OCI-LY1 (cell line): ENCODE measurements around the gene BHLHA9.

Experiments used
- H2AFZ ChIP-seq: fragments of 200-600 bp; sonication (generic), shearing (Covaris generic); 2 replicates; pipeline ENCODE4 v1.6.0; 2014; ENCODE audit warnings: antibody characterized with exemption, mild to moderate bottlenecking, low read length
- H3F3A ChIP-seq: fragments of 200-600 bp; sonication (generic), shearing (Covaris generic); 2 replicates; pipeline ENCODE4 v1.6.0; 2014; ENCODE audit warnings: mild to moderate bottlenecking, antibody characterized with exemption, low read length, moderate library complexity; ENCODE audit not compliant: insufficient read depth
- H3K27ac ChIP-seq: fragments of 200-600 bp; sonication (generic); 2 replicates; pipeline ENCODE4 v1.5.1; 2014; ENCODE audit warnings: low read length, mixed run types, mild to moderate bottlenecking, low read depth; ENCODE audit not compliant: poor library complexity, severe bottlenecking
- H3K27me3 ChIP-seq: fragments of 200-600 bp; sonication (generic); 2 replicates; pipeline ENCODE4 v1.6.0; 2014; ENCODE audit warnings: antibody characterized with exemption, mild to moderate bottlenecking, low read length, moderate library complexity; ENCODE audit not compliant: insufficient read depth
- H3K36me3 ChIP-seq: fragments of 200-600 bp; sonication (generic); 2 replicates; pipeline ENCODE4 v1.6.1; 2014; ENCODE audit warnings: mild to moderate bottlenecking, antibody characterized with exemption, low read length, moderate library complexity, mixed read lengths; ENCODE audit not compliant: insufficient read depth
- H3K4me1 ChIP-seq: fragments of 200-600 bp; sonication (generic); 2 replicates; pipeline ENCODE4 v1.5.1; 2014; ENCODE audit warnings: mild to moderate bottlenecking, low read length, moderate library complexity; ENCODE audit not compliant: insufficient read depth, severe bottlenecking
- H3K4me2 ChIP-seq: fragments of 200-600 bp; sonication (generic), shearing (Covaris generic); 2 replicates; pipeline ENCODE4 v1.6.1; 2014; ENCODE audit warnings: low read length
- H3K4me3 ChIP-seq: fragments of 200-600 bp; sonication (generic); 2 replicates; pipeline ENCODE4 v1.5.1; 2014; ENCODE audit warnings: low read length, low read depth, mild to moderate bottlenecking, mixed read lengths; ENCODE audit not compliant: poor library complexity, severe bottlenecking
- H3K79me2 ChIP-seq: fragments of 200-600 bp; shearing (Covaris generic); 2 replicates; pipeline ENCODE4 v1.6.1; 2016; ENCODE audit warnings: mixed run types, low read length, mixed read lengths; ENCODE audit not compliant: insufficient read depth
- H3K9ac ChIP-seq: fragments of 200-600 bp; sonication (generic), shearing (Covaris generic); 2 replicates; pipeline ENCODE4 v1.6.1; 2014; ENCODE audit warnings: mild to moderate bottlenecking, low read length, mixed read lengths
- H3K9me2 ChIP-seq: fragments of 200-600 bp; sonication (generic), shearing (Covaris generic); 2 replicates; pipeline ENCODE4 v1.6.1; 2014; ENCODE audit warnings: low read depth, mild to moderate bottlenecking, low read length, mixed read lengths
- H3K9me3 ChIP-seq: fragments of 200-600 bp; shearing (Covaris generic); 2 replicates; pipeline ENCODE4 v1.6.1; 2014; ENCODE audit warnings: low read length, mixed read lengths
- H4K20me1 ChIP-seq: fragments of 200-600 bp; sonication (generic), shearing (Covaris generic); 2 replicates; pipeline ENCODE4 v1.6.0; 2016; ENCODE audit warnings: mild to moderate bottlenecking, low read length; ENCODE audit not compliant: insufficient read depth
- EZH2 ChIP-seq: fragments of 200-600 bp; sonication (generic), shearing (Covaris generic); IDR thresholded peaks from 2 replicates; pipeline ENCODE4 v1.8.0; 2017; ENCODE audit warnings: borderline replicate concordance, mixed run types, mild to moderate bottlenecking, antibody characterized with exemption, low read length, moderate library complexity, mixed read lengths
- TF ChIP-seq, protein P1 (sequence below): fragments of 200-600 bp; sonication (generic), shearing (Covaris generic); IDR thresholded peaks from 2 replicates; pipeline ENCODE4 v1.5.1; 2017; ENCODE audit warnings: mild to moderate bottlenecking, antibody characterized with exemption, low read length, moderate library complexity, mixed read lengths

BHLHA9 gene

GRCh38 chr17:1280652-1281051, 10.4 kb downstream of the BHLHA9 start:
- H2AFZ ChIP-seq = no peak overlapping the region

DNA sequence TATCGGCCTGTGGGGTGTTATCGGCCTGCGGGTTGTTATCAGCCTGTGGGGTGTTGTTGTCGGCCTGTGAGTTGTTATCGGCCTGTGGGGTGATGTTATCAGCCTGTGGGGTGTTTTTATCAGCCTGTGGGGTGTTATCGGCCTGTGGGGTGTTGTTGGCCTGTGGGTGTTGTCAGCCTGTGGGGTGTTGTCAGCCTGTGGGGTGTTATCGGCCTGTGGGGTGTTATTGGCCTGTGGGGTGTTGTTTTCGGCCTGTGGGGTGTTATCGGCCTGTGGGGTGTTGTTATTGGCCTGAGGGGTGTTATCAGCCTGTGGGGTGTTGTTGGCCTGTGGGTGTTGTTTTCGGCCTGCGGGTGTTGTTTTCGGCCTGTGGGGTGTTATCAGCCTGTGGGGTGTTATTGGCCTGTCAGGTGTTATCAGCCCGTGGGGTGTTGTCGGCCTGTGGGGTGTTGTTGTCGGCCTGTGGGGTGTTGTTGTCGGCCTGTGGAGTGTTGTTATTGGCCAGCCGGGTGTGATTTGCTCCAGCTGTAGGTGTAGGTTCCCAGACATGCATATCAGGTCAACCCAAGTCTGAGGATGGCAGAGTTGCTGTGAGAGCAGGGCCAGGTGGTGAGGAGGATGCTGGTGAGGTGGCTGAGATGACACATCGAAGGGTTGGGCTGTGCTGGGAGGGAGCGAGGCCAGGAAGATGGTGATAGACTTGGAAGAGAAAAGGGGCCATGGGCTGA, 16.3 kb downstream of the BHLHA9 start:
- H4K20me1 ChIP-seq = no peaks in the 10 kb centered on the region
- no peak overlapping the region for H3K4me3 ChIP-seq
- no peak overlapping the region for H3K27ac ChIP-seq
- H2AFZ ChIP-seq = no peak overlapping the region
- TF ChIP-seq EZH2 = no peak
- TF ChIP-seq, protein P1, sequence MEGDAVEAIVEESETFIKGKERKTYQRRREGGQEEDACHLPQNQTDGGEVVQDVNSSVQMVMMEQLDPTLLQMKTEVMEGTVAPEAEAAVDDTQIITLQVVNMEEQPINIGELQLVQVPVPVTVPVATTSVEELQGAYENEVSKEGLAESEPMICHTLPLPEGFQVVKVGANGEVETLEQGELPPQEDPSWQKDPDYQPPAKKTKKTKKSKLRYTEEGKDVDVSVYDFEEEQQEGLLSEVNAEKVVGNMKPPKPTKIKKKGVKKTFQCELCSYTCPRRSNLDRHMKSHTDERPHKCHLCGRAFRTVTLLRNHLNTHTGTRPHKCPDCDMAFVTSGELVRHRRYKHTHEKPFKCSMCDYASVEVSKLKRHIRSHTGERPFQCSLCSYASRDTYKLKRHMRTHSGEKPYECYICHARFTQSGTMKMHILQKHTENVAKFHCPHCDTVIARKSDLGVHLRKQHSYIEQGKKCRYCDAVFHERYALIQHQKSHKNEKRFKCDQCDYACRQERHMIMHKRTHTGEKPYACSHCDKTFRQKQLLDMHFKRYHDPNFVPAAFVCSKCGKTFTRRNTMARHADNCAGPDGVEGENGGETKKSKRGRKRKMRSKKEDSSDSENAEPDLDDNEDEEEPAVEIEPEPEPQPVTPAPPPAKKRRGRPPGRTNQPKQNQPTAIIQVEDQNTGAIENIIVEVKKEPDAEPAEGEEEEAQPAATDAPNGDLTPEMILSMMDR = no peak
- H3K9me3 ChIP-seq = no peaks in the 10 kb centered on the region
- no peaks in the 10 kb centered on the region for H3K79me2 ChIP-seq
- H3K36me3 ChIP-seq = no peaks in the 10 kb centered on the region
- no peaks in the 10 kb centered on the region for H3F3A ChIP-seq
- no peaks in the 10 kb centered on the region for H3K9me2 ChIP-seq
- H3K27me3 ChIP-seq = no peaks in the 10 kb centered on the region
- H3K4me1 ChIP-seq = no peaks in the 10 kb centered on the region
- no peak overlapping the region for H3K9ac ChIP-seq
- H3K4me2 ChIP-seq = no peak overlapping the region

More at GRCh38 chr17:1280652-1281051, 10.4 kb downstream of the BHLHA9 start:
- Histone ChIP-seq H3K4me1 (no peaks in the 10 kb centered on the region), H3K9me3 (no peaks in the 10 kb centered on the region), H3K27ac (no peak overlapping the region), H3K9me2 (no peaks in the 10 kb centered on the region), H3K4me2 (no peak overlapping the region), H3K79me2 (no peaks in the 10 kb centered on the region), H3F3A (no peaks in the 10 kb centered on the region), H3K9ac (no peak overlapping the region), H4K20me1 (no peaks in the 10 kb centered on the region), H3K36me3 (no peaks in the 10 kb centered on the region), H3K4me3 (no peak overlapping the region), H3K27me3 (peaks cover 11% of the 10 kb centered on the region; the same call in 1 of the 2 replicates)
- no peak for TF ChIP-seq EZH2
- TF ChIP-seq, protein P1 = no peak

GRCh38 chr17:1289695-1290094, 19.5 kb downstream of the BHLHA9 start:
- H3K27ac ChIP-seq = no peak overlapping the region
- H3K4me2 ChIP-seq = no peak overlapping the region
- H3K79me2 ChIP-seq = no peaks in the 10 kb centered on the region
- H4K20me1 ChIP-seq = no peaks in the 10 kb centered on the region
- no peaks in the 10 kb centered on the region for H3F3A ChIP-seq
- H3K36me3 ChIP-seq = no peaks in the 10 kb centered on the region
- no peaks in the 10 kb centered on the region for H3K9me2 ChIP-seq
- H3K4me3 ChIP-seq = no peak overlapping the region
- no peak overlapping the region for H2AFZ ChIP-seq
- no peaks in the 10 kb centered on the region for H3K4me1 ChIP-seq
- H3K27me3 ChIP-seq = no peaks in the 10 kb centered on the region
- TF ChIP-seq EZH2 = no peak
- TF ChIP-seq, protein P1 = no peak
- no peak overlapping the region for H3K9ac ChIP-seq
- no peaks in the 10 kb centered on the region for H3K9me3 ChIP-seq
